H1 (cell line): ENCODE results near the gene CMIP.

Experiments used
- BCL11A ChIP-seq, 2 experiments: IDR thresholded peaks; one replicate each; pipeline ENCODE4 v1.6.1; 2011; ENCODE audit warnings: low read depth in 2 of 2, low read length in 2 of 2, mild to moderate bottlenecking in 2 of 2
- CTCF ChIP-seq, 3 experiments: IDR thresholded peaks; 1 replicate in 2 of 3; 2 replicates in 1 of 3; pipeline versions ENCODE4 v1.5.1 to v1.6.1; 2011; ENCODE audit warnings: low read length in 3 of 3, mild to moderate bottlenecking in 3 of 3, inconsistent platforms in 2 of 3, low read depth in 1 of 3, moderate library complexity in 1 of 3; ENCODE audit not compliant: insufficient read depth in 1 of 3; ENCODE audit errors: control extremely low read depth in 1 of 3
- E2F6 ChIP-seq: IDR thresholded peaks from 2 replicates; pipeline ENCODE4 v1.6.1; 2012; ENCODE audit warnings: inconsistent platforms
- JUND ChIP-seq: IDR thresholded peaks from 2 replicates; pipeline ENCODE4 v1.6.1; 2011; ENCODE audit warnings: mild to moderate bottlenecking, improper control_type of control experiment, low read length
- MAX ChIP-seq: IDR thresholded peaks from 2 replicates; pipeline ENCODE4 v1.6.1; 2012; ENCODE audit warnings: inconsistent platforms
- POLR2A ChIP-seq, 2 experiments: IDR thresholded peaks; 1 replicate in 1 of 2; 2 replicates in 1 of 2; pipeline ENCODE4 v1.6.1; 2011; ENCODE audit warnings: low read depth in 2 of 2, low read length in 2 of 2, mild to moderate bottlenecking in 2 of 2; ENCODE audit errors: control extremely low read depth in 1 of 2
- TCF12 ChIP-seq: IDR thresholded peaks from 2 replicates; pipeline ENCODE4 v1.6.1; 2011; ENCODE audit warnings: low read depth, mild to moderate bottlenecking, low read length

- no peak for TF ChIP-seq CTCF (IDR thresholded peaks at IDR 0.05; ENCODE audit: control extremely low read depth in 1 of 3, insufficient read depth in 1 of 3, low read depth in 1 of 3, low read length in 3 of 3)
- TF ChIP-seq POLR2A (IDR thresholded peaks at IDR 0.05; ENCODE audit: control extremely low read depth in 1 of 2, low read depth in 2 of 2, low read length in 2 of 2): no peak
- no peak for TF ChIP-seq TCF12
- TF ChIP-seq MAX: no peak
- no peak for TF ChIP-seq E2F6
- no peak for TF ChIP-seq JUND
- TF ChIP-seq BCL11A (IDR thresholded peaks at IDR 0.05; ENCODE audit: low read depth in 2 of 2, low read length in 2 of 2): no peak
Observed at GRCh38 chr16:81756615-81757356, 312.2 kb downstream of the CMIP start.
